ENCODE results near the gene CAMK1D. TPM values are rescaled to one million over a fixed set of nuclear protein-coding genes. Genes with fewer than 3 reads are reported as not detected.

CAMK1D gene
- total and polyA plus RNA-seq, 2 of the 4 experiments (the other 2 are of a cell fraction) = 5.0 to 5.3 TPM

GRCh38 chr10:12795315-12796110 lies 446.2 kb downstream of the CAMK1D start (continued):
- TF ChIP-seq MAZ (IDR thresholded peaks at IDR 0.05; ENCODE audit: borderline replicate concordance, low read depth, low read length) = no peak

GRCh38 chr10:12796401-12797160 lies 447.2 kb downstream of the CAMK1D start:
- BruUV-seq (replicated peaks) = no TSS peak
- H3K79me1 ChIP-seq (ENCODE audit: low read depth in 1 of 2, low read length in 2 of 2) = no peaks in the 10 kb centered on the region
- peaks cover 3% of the 10 kb centered on the region; the same call in 1 of the 2 replicates for H3K27me3 ChIP-seq (ENCODE audit: control insufficient read depth, insufficient read depth, low read length)

More at GRCh38 chr10:12796401-12797160, 447.2 kb downstream of the CAMK1D start:
- no peaks in the 10 kb centered on the region for H4K20me1 ChIP-seq (ENCODE audit: insufficient read depth, low read length)
- DNase-seq (no peak), ATAC-seq (ENCODE audit: low read depth) (no peak)
- no peak overlapping the region for H2AK5ac ChIP-seq (ENCODE audit: low read depth, low read length)
- H3K9me1 ChIP-seq (ENCODE audit: insufficient read depth, low read length) = no peaks in the 10 kb centered on the region
- no peaks in the 10 kb centered on the region for H3K36me3 ChIP-seq (ENCODE audit: control insufficient read depth, insufficient read depth, low read length)
- 100% methylated on average over 2 of the region's 13 CpGs; no CpG with 5 or more reads in 1 of the 2 experiments for WGBS, 2 experiments (ENCODE audit: extremely low coverage in 2 of 2, insufficient read length in 1 of 2)
- no peak overlapping the region for H3K14ac ChIP-seq (replicated peaks; ENCODE audit: low read depth, low read length)
- intact Hi-C loops (cut with micrococcal nuclease) = no loop called here
- H3K23ac ChIP-seq (ENCODE audit: low read depth, low read length) = no peak overlapping the region
- CTCF ChIA-PET = interaction anchor here (1.1 kb wide), 1 partner anchor 14 kb away, joined by 3 read pairs; no protein-coding TSS in a partner anchor
- no peak overlapping the region for H3K4me2 ChIP-seq (ENCODE audit: low read depth, low read length)
- peaks cover 2% of the 10 kb centered on the region; the same call in 1 of the 2 replicates for H3K4me1 ChIP-seq (ENCODE audit: control insufficient read depth, insufficient read depth, low read length)
- in situ Hi-C loops (cut with MboI; ENCODE audit: low sequenced_read_pairs) = no loop called here
- H4K8ac ChIP-seq (ENCODE audit: low read depth in 2 of 2, low read length in 2 of 2) = no peak overlapping the region
- no peak overlapping the region for H2BK15ac ChIP-seq (ENCODE audit: low read depth, low read length)
- TF ChIP-seq USF2 (IDR thresholded peaks at IDR 0.05; ENCODE audit: low read depth, low read length) (no peak), FOS (IDR thresholded peaks at IDR 0.05; ENCODE audit: low read depth, low read length) (no peak), CTCF (conservative IDR thresholded peaks at IDR 0.05; ENCODE audit: low read depth, low read length) (no peak), SMC3 (IDR thresholded peaks at IDR 0.05; ENCODE audit: low read depth, low read length) (no peak)
- dilution Hi-C loops (cut with HindIII; ENCODE audit: low sequenced_read_pairs, unreplicated experiment) = no loop called here
- no peak overlapping the region for H2BK5ac ChIP-seq (ENCODE audit: low read depth, low read length, poor library complexity, severe bottlenecking)
- no peak overlapping the region for H4K91ac ChIP-seq (ENCODE audit: insufficient read depth, low read depth, low read length)
- no peak overlapping the region for H3K18ac ChIP-seq (ENCODE audit: low read depth, low read length)
- H2BK20ac ChIP-seq (ENCODE audit: low read depth, low read length) = no peak overlapping the region
- H3K4ac ChIP-seq (ENCODE audit: low read depth, low read length) = no peak overlapping the region
- H3K4me3 ChIP-seq (ENCODE audit: insufficient read depth, low read depth, low read length) = no peak overlapping the region
- no peak overlapping the region for H2BK120ac ChIP-seq (ENCODE audit: low read depth, low read length)
- no peak overlapping the region for H3K9ac ChIP-seq (ENCODE audit: low read depth, low read length)
- no peak overlapping the region for H3K27ac ChIP-seq (ENCODE audit: insufficient read depth, low read length)
- H2AFZ ChIP-seq (replicated peaks; ENCODE audit: low read length, poor library complexity) = no peak overlapping the region
- POLR2A ChIA-PET (ENCODE audit: unreplicated experiment) = interaction anchor here (0.5 kb wide), 1 partner anchor 15 kb away, joined by 3 read pairs; no protein-coding TSS in a partner anchor
- no peak overlapping the region for H3K56ac ChIP-seq (ENCODE audit: extremely low read depth, insufficient read depth, low read length)
- peaks cover 6% of the 10 kb centered on the region for H3K9me3 ChIP-seq (ENCODE audit: control insufficient read depth, insufficient read depth, low read length)
- H4K5ac ChIP-seq (ENCODE audit: low read depth, low read length) = no peak overlapping the region
- H2AK9ac ChIP-seq (replicated peaks; ENCODE audit: low read depth, low read length, poor library complexity) = no peak overlapping the region

Measured in IMR-90 (cell line).